T-cell (primary cell): ENCODE measurements around the gene ANK3. TPM values are rescaled to one million over a fixed set of nuclear protein-coding genes. Genes with fewer than 3 reads are reported as not detected.

Source experiments
- ATAC-seq, 4 experiments: fragments of 200-7000 bp in 3 of 4; fragments of 150-1000 bp in 1 of 4; cut with Tn5 transposase; replicated peaks in 1 of 4; 1 replicate in 3 of 4; 2 replicates in 1 of 4; pipeline ENCODE4 v1.10.0; 2021; ENCODE audit warnings: moderate library complexity in 3 of 4, mild to moderate bottlenecking in 2 of 4, moderate number of reproducible peaks in 1 of 4
- CTCF ChIA-PET, 2 donors: fragments of 300-600 bp; sonication (Branson Sonifier 250); formaldehyde crosslinking; loops; one replicate each; lab custom pipeline; 2022; ENCODE audit warnings: antibody characterized with exemption in 2 of 2; lab: Charles Lee
- POLR2A ChIA-PET, 2 donors: fragments of 300-600 bp; sonication (Branson Sonifier 250); formaldehyde crosslinking; loops; one replicate each; lab custom pipeline; 2022; ENCODE audit warnings: antibody characterized with exemption in 2 of 2; lab: Charles Lee
- DNase-seq, 35 experiments: peaks; one replicate each; pipeline versions ENCODE4 v3.0.0 to v3.0.0-alpha.2; 2013 to 2023
- H3K27ac ChIP-seq: one replicate; pipeline ENCODE4 v1.5.1; 2013; ENCODE audit warnings: low read length
- H3K27me3 ChIP-seq, 2 experiments: replicated peaks in 1 of 2; 1 replicate in 1 of 2; 2 replicates in 1 of 2; pipeline versions ENCODE4 v1.6.1 to v1.7.0; 2013; ENCODE audit warnings: low read length in 1 of 2, mixed read lengths in 1 of 2; ENCODE audit not compliant: control insufficient read depth in 2 of 2, insufficient read depth in 2 of 2; ENCODE audit errors: extremely low read depth in 1 of 2
- H3K36me3 ChIP-seq, 2 donors: 1 replicate in 1 of 2; 2 replicates in 1 of 2; pipeline versions ENCODE4 v1.6.1 to v1.7.0; 2013; ENCODE audit warnings: low read length in 1 of 2; ENCODE audit not compliant: control insufficient read depth in 2 of 2, insufficient read depth in 1 of 2; ENCODE audit errors: extremely low read depth in 1 of 2
- H3K4me1 ChIP-seq, 2 experiments: 1 replicate in 1 of 2; 2 replicates in 1 of 2; pipeline versions ENCODE4 v1.6.1 to v1.7.0; 2013; ENCODE audit warnings: low read length in 2 of 2, mixed read lengths in 1 of 2; ENCODE audit not compliant: insufficient read depth in 2 of 2, control insufficient read depth in 1 of 2; ENCODE audit errors: extremely low read depth in 1 of 2
- H3K4me3 ChIP-seq, 2 donors: 1 replicate in 1 of 2; 2 replicates in 1 of 2; pipeline versions ENCODE4 v1.5.1 to v1.7.0; 2013; ENCODE audit warnings: mild to moderate bottlenecking in 2 of 2, low read length in 1 of 2, moderate library complexity in 1 of 2; ENCODE audit not compliant: control insufficient read depth in 1 of 2; ENCODE audit errors: extremely low read depth in 1 of 2
- H3K9me3 ChIP-seq: 2 replicates; pipeline ENCODE4 v1.7.0; 2013
- H3K27ac Mint-ChIP-seq, 2 donors: one replicate each; pipeline ENCODE4 v1.8.0; 2020 to 2021; ENCODE audit warnings: mild to moderate bottlenecking in 2 of 2, mixed read lengths in 2 of 2
- H3K27me3 Mint-ChIP-seq, 2 donors: one replicate each; pipeline ENCODE4 v1.8.0; 2021 to 2022; ENCODE audit warnings: mixed read lengths in 2 of 2
- H3K36me3 Mint-ChIP-seq: one replicate; pipeline ENCODE4 v1.8.0; 2021; ENCODE audit warnings: mixed read lengths
- H3K4me1 Mint-ChIP-seq, 3 donors: one replicate each; pipeline ENCODE4 v1.8.0; 2020 to 2022; ENCODE audit warnings: mixed read lengths in 3 of 3, mild to moderate bottlenecking in 1 of 3
- H3K4me3 Mint-ChIP-seq, 3 donors: one replicate each; pipeline ENCODE4 v1.8.0; 2020 to 2022; ENCODE audit warnings: mild to moderate bottlenecking in 3 of 3, mixed read lengths in 3 of 3, moderate library complexity in 3 of 3
- H3K9me3 Mint-ChIP-seq, 3 donors: one replicate each; pipeline ENCODE4 v1.8.0; 2020 to 2022; ENCODE audit warnings: mixed read lengths in 3 of 3
- WGBS: methylation state at CpG from one replicate; pipeline ENCODE4 v1.1.5; 2013; ENCODE audit warnings: missing lambda C conversion rate; ENCODE audit not compliant: insufficient coverage; 5-methylcytosine and 5-hydroxymethylcytosine counted together
- total RNA-seq, 35 experiments: library from RNA in 6 of 35; stranded (reverse) in 6 of 35; fragments of 120-200 nt in 1 of 35; gene quantifications; one replicate each; pipeline versions ENCODE4 v1.2.1 to v1.2.4 and lab custom pipeline; 2013 to 2026

The ANK3 gene
- total RNA-seq, 5 donors from 2014 or later (not counting 1 experiment from before 2014, with no cell fraction given) = 43.0 to 74.8 (median 56.7) TPM

GRCh38 chr10:60155943-60156683 is 233.6 kb downstream of the ANK3 start:
- Histone ChIP-seq H3K9me3 (no peaks in the 10 kb centered on the region), H3K27me3 (peaks cover 0 to 6% of the 10 kb centered on the region in 2 experiments), H3K4me3 (no peak overlapping the region), H3K4me1 (no peaks in the 10 kb centered on the region), H3K27ac (no peak overlapping the region), H3K36me3 (peaks cover 0 to 10% of the 10 kb centered on the region in 2 donors)
- Mint-ChIP-seq H3K9me3 (no peaks in the 10 kb centered on the region), H3K36me3 (peaks cover 43% of the 10 kb centered on the region), H3K27ac (no peak overlapping the region), H3K4me1 (no peaks in the 10 kb centered on the region), H3K27me3 (no peaks in the 10 kb centered on the region), H3K4me3 (no peak overlapping the region)
- POLR2A ChIA-PET = no interaction called here
- ATAC-seq (no peak), DNase-seq (no peak)
- WGBS = 94% methylated on average over 4 of the region's 6 CpGs
- CTCF ChIA-PET = no interaction called here

- no peak for DNase-seq
- 75% methylated on average over 2 of the region's 3 CpGs for WGBS
- Mint-ChIP-seq H3K4me3 (no peak overlapping the region), H3K27ac (no peak overlapping the region), H3K4me1 (peaks cover 0 to 5% (median 0%) of the 10 kb centered on the region in 3 donors), H3K27me3 (no peaks in the 10 kb centered on the region), H3K9me3 (no peaks in the 10 kb centered on the region), H3K36me3 (peaks cover 39% of the 10 kb centered on the region)
- H3K36me3 ChIP-seq = peaks cover 0 to 12% of the 10 kb centered on the region in 2 donors
- peaks cover 0 to 6% of the 10 kb centered on the region in 2 experiments for H3K27me3 ChIP-seq
- no peaks in the 10 kb centered on the region for H3K9me3 ChIP-seq
- H3K4me1 ChIP-seq = no peaks in the 10 kb centered on the region
- H3K27ac ChIP-seq = no peak overlapping the region
- CTCF ChIA-PET = interaction anchor here in 1 of 2 donors (0.6 kb wide), 1 partner anchor 35 kb away, joined by 3 read pairs; no protein-coding TSS in a partner anchor
- no peak overlapping the region for H3K4me3 ChIP-seq
- POLR2A ChIA-PET = no interaction called here
- no peak for ATAC-seq
These were observed 234.4 kb downstream of the ANK3 start for GRCh38 chr10:60155099-60155877.

GRCh38 chr10:60149003-60149402 is 240.7 kb downstream of the ANK3 start:
- H3K9me3 ChIP-seq = no peaks in the 10 kb centered on the region
- DNase-seq = no peak
- Mint-ChIP-seq H3K9me3 (no peaks in the 10 kb centered on the region), H3K4me3 (no peak overlapping the region), H3K36me3 (peaks cover 50% of the 10 kb centered on the region), H3K27ac (no peak overlapping the region), H3K4me1 (peaks cover 0 to 6% (median 0%) of the 10 kb centered on the region in 3 donors), H3K27me3 (no peaks in the 10 kb centered on the region)
- H3K27ac ChIP-seq = no peak overlapping the region
- no peaks in the 10 kb centered on the region for H3K4me1 ChIP-seq
- no peak overlapping the region for H3K4me3 ChIP-seq
- no peak for ATAC-seq
- ChIA-PET CTCF (no interaction called here), POLR2A (no interaction called here)
- peaks cover 0 to 12% of the 10 kb centered on the region in 2 donors for H3K36me3 ChIP-seq
- no peaks in the 10 kb centered on the region for H3K27me3 ChIP-seq
- WGBS = 85% methylated on average over 2 of the region's 2 CpGs

GRCh38 chr10:60148266-60148840 is 241.3 kb downstream of the ANK3 start:
- Histone ChIP-seq H3K27ac (no peak overlapping the region), H3K4me1 (no peaks in the 10 kb centered on the region), H3K4me3 (no peak overlapping the region), H3K9me3 (no peaks in the 10 kb centered on the region), H3K36me3 (peaks cover 0 to 8% of the 10 kb centered on the region in 2 donors), H3K27me3 (no peaks in the 10 kb centered on the region)
- CTCF ChIA-PET = no interaction called here
- Mint-ChIP-seq H3K4me3 (no peak overlapping the region), H3K36me3 (peaks cover 50% of the 10 kb centered on the region), H3K4me1 (peaks cover 0 to 6% (median 0%) of the 10 kb centered on the region in 3 donors), H3K27me3 (no peaks in the 10 kb centered on the region), H3K9me3 (no peaks in the 10 kb centered on the region), H3K27ac (no peak overlapping the region)
- DNase-seq (no peak), ATAC-seq (no peak)
- POLR2A ChIA-PET = no interaction called here

GRCh38 chr10:60147576-60148265 is 242.0 kb downstream of the ANK3 start:
- Mint-ChIP-seq H3K36me3 (peaks cover 44% of the 10 kb centered on the region), H3K4me3 (no peak overlapping the region), H3K27me3 (no peaks in the 10 kb centered on the region), H3K9me3 (no peaks in the 10 kb centered on the region), H3K27ac (no peak overlapping the region), H3K4me1 (peaks cover 0 to 6% (median 0%) of the 10 kb centered on the region in 3 donors)
- Histone ChIP-seq H3K27ac (no peak overlapping the region), H3K4me3 (no peak overlapping the region), H3K4me1 (no peaks in the 10 kb centered on the region), H3K27me3 (no peaks in the 10 kb centered on the region), H3K36me3 (peaks cover 0 to 8% of the 10 kb centered on the region in 2 donors), H3K9me3 (no peaks in the 10 kb centered on the region)
- POLR2A ChIA-PET = no interaction called here
- CTCF ChIA-PET = no interaction called here
- WGBS = no CpG with 5 or more reads among the region's 3 CpGs
- DNase-seq = no peak
- ATAC-seq = no peak

- no peak overlapping the region for H3K4me3 ChIP-seq
- H3K4me1 ChIP-seq = no peaks in the 10 kb centered on the region
- no peak overlapping the region for H3K4me3 Mint-ChIP-seq
- peaks cover 0 to 6% (median 0%) of the 10 kb centered on the region in 3 donors for H3K4me1 Mint-ChIP-seq
- POLR2A ChIA-PET = no interaction called here
- H3K36me3 ChIP-seq = peaks cover 0 to 6% of the 10 kb centered on the region in 2 donors
- WGBS = 71% methylated on average over 2 of the region's 4 CpGs
- no peaks in the 10 kb centered on the region for H3K9me3 ChIP-seq
- H3K27me3 ChIP-seq = no peaks in the 10 kb centered on the region
- H3K27ac ChIP-seq = no peak overlapping the region
- no peak for ATAC-seq
- DNase-seq = no peak
- CTCF ChIA-PET = no interaction called here
- no peak overlapping the region for H3K27ac Mint-ChIP-seq
- H3K9me3 Mint-ChIP-seq = no peaks in the 10 kb centered on the region
- peaks cover 43% of the 10 kb centered on the region for H3K36me3 Mint-ChIP-seq
- no peaks in the 10 kb centered on the region for H3K27me3 Mint-ChIP-seq
These were observed 242.7 kb downstream of the ANK3 start for GRCh38 chr10:60147025-60147424.
